ENCODE results near the gene USP2.

The USP2 gene

GRCh38 chr11:119374632-119375336 lies 6.7 kb downstream of the USP2 start:
- ChIA-PET CTCF (interaction anchor here (0.5 to 3.5 kb wide), 14 partner anchors 10 to 643 kb away, joined by 3 to 21 read pairs (median 4); no protein-coding TSS in a partner anchor), POLR2A (interaction anchor here (0.9 to 1.6 kb wide), 3 partner anchors 37 to 58 kb away, joined by 3 to 5 read pairs (median 4); partner anchors contain the start of gene MCAM)
- TF ChIP-seq CTBP1 (IDR thresholded peaks at IDR 0.05; ENCODE audit: borderline replicate concordance), result no peak
- TF ChIP-seq TARDBP (IDR thresholded peaks at IDR 0.05), result no peak
- no peak for TF ChIP-seq ZNF384 (IDR thresholded peaks at IDR 0.05)
- no peak for TF ChIP-seq L3MBTL2 (conservative IDR thresholded peaks at IDR 0.05)
- TF ChIP-seq LEF1 (IDR thresholded peaks at IDR 0.05; ENCODE audit: borderline replicate concordance), result no peak
- no peak for TF ChIP-seq PKNOX1 (IDR thresholded peaks at IDR 0.05)
- TF ChIP-seq FOXA1 (IDR thresholded peaks at IDR 0.05), result no peak
- no peak for TF ChIP-seq ARNT (IDR thresholded peaks at IDR 0.05)
- no peak for DNase-seq (ENCODE audit: extremely low spot score)

DNA sequence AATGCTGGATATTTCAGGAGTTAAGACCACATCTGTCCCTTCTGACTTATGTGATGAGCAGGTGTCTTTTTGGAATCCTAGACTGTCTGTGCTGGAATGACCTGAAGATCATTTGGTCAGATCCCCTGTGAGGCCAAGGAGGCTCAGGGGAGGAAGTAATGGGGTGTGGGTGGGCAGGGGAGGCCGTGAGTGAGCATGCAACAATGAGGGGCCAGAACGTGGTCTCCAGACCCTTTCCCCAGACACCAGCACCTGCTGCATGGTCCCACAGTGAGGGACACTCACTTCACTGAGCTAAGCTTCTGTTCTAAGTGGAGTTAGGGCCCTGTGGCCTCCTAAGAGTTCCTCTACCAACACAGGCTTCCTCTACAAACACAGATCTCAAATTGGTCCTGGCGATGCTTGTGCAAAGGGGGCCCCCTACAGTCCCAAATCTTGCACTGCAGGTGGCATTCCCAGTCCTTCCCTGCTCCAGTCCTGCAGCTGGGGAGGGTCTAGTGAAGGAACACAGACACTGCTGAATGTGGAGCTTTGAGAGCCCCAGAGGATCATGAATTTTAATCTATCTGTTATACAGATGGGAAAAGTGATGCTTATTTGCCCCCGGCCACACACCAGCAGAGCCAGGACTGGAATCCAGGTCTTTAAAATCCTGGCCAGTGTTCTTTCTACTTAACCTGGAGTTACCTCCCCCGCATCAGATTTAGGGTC lies 7.4 kb downstream of the USP2 start:
- peak; percentile 78 for DNase-seq (ENCODE audit: extremely low spot score)
- ChIA-PET CTCF (interaction anchor here (0.5 to 3.5 kb wide), 12 partner anchors 9 to 223 kb away, joined by 3 to 21 read pairs (median 4); no protein-coding TSS in a partner anchor), POLR2A (interaction anchor here (0.9 to 1.6 kb wide), 3 partner anchors 36 to 57 kb away, joined by 3 to 5 read pairs (median 4); partner anchors contain the start of gene MCAM)
- no peak for TF ChIP-seq ARNT (IDR thresholded peaks at IDR 0.05)

GRCh38 chr11:119373059-119373920 lies 8.2 kb downstream of the USP2 start:
- CTCF ChIA-PET, result interaction anchor here (1.2 to 3.5 kb wide), 8 partner anchors 9 to 103 kb away, joined by 3 to 21 read pairs (median 4); no protein-coding TSS in a partner anchor
- TF ChIP-seq FOXM1 (IDR thresholded peaks at IDR 0.05; ENCODE audit: borderline replicate concordance), result no peak
- TF ChIP-seq FOXK2 (IDR thresholded peaks at IDR 0.05), result no peak
- TF ChIP-seq BHLHE40 (IDR thresholded peaks at IDR 0.05; ENCODE audit: borderline replicate concordance), result no peak
- no peak for TF ChIP-seq TARDBP (IDR thresholded peaks at IDR 0.05)
- no peak for TF ChIP-seq LEF1 (IDR thresholded peaks at IDR 0.05; ENCODE audit: borderline replicate concordance)
- no peak for TF ChIP-seq SP1 (IDR thresholded peaks at IDR 0.05)
- TF ChIP-seq PKNOX1 (IDR thresholded peaks at IDR 0.05), result no peak
- no peak for TF ChIP-seq FOXA1 (IDR thresholded peaks at IDR 0.05)
- no peak for TF ChIP-seq NFRKB (IDR thresholded peaks at IDR 0.05)
- TF ChIP-seq CTBP1 (IDR thresholded peaks at IDR 0.05; ENCODE audit: borderline replicate concordance), result no peak
- no peak for TF ChIP-seq SUZ12 (IDR thresholded peaks at IDR 0.05)
- no peak for TF ChIP-seq ELF4 (IDR thresholded peaks at IDR 0.05)
- TF ChIP-seq ARNT (IDR thresholded peaks at IDR 0.05), result no peak
- TF ChIP-seq L3MBTL2 (conservative IDR thresholded peaks at IDR 0.05), result no peak
- TF ChIP-seq HDGF (IDR thresholded peaks at IDR 0.05; ENCODE audit: borderline replicate concordance), result no peak
- TF ChIP-seq ZNF384 (IDR thresholded peaks at IDR 0.05), result no peak
- DNase-seq (ENCODE audit: extremely low spot score), result no peak
- POLR2A ChIA-PET, result interaction anchor here (1.1 to 1.6 kb wide), 2 partner anchors 35 to 49 kb away, joined by 4 to 5 read pairs; no protein-coding TSS in a partner anchor

- TF ChIP-seq LEF1 (IDR thresholded peaks at IDR 0.05; ENCODE audit: borderline replicate concordance) (no peak), CTBP1 (IDR thresholded peaks at IDR 0.05; ENCODE audit: borderline replicate concordance) (no peak), FOXM1 (IDR thresholded peaks at IDR 0.05; ENCODE audit: borderline replicate concordance) (no peak), PKNOX1 (IDR thresholded peaks at IDR 0.05) (no peak), ARNT (IDR thresholded peaks at IDR 0.05) (no peak), SUZ12 (IDR thresholded peaks at IDR 0.05) (no peak), ZNF384 (IDR thresholded peaks at IDR 0.05) (no peak), TARDBP (IDR thresholded peaks at IDR 0.05) (no peak), ELF4 (IDR thresholded peaks at IDR 0.05) (no peak), SP1 (IDR thresholded peaks at IDR 0.05) (no peak), FOXK2 (IDR thresholded peaks at IDR 0.05) (no peak), FOXA1 (IDR thresholded peaks at IDR 0.05) (no peak), L3MBTL2 (conservative IDR thresholded peaks at IDR 0.05) (no peak), HDGF (IDR thresholded peaks at IDR 0.05; ENCODE audit: borderline replicate concordance) (no peak), NFRKB (IDR thresholded peaks at IDR 0.05) (no peak), BHLHE40 (IDR thresholded peaks at IDR 0.05; ENCODE audit: borderline replicate concordance) (no peak)
- ChIA-PET POLR2A (no interaction called here), CTCF (no interaction called here)
- no peak for DNase-seq (ENCODE audit: extremely low spot score)
These were observed 9.0 kb downstream of the USP2 start for GRCh38 chr11:119372260-119373058.

DNA sequence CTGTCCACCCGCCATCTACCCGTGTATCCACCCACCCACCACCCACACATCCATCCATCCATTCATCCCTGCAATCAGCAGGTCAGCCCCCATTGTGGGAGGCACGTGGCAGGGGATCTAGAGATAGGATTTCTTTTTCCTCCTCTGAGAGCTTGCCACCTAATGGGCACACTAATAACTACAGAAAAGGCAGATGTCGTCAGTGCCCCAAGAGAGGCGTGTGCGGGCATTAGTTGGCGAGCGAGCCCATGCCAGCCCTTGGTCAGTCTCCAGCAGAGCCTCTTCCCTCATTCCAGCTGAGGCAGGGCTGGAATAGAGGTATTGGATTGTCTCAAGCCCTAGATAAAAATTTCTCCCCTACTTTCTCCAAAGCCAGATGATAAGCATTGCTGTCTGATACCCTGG lies 9.7 kb downstream of the USP2 start:
- CTCF ChIA-PET, result no interaction called here
- DNase-seq (ENCODE audit: extremely low spot score), result no peak
- TF ChIP-seq BHLHE40 (IDR thresholded peaks at IDR 0.05; ENCODE audit: borderline replicate concordance), result no peak
- TF ChIP-seq LEF1 (IDR thresholded peaks at IDR 0.05; ENCODE audit: borderline replicate concordance), result no peak
- no peak for TF ChIP-seq L3MBTL2 (conservative IDR thresholded peaks at IDR 0.05)
- no peak for TF ChIP-seq HDGF (IDR thresholded peaks at IDR 0.05; ENCODE audit: borderline replicate concordance)
- no peak for TF ChIP-seq SUZ12 (IDR thresholded peaks at IDR 0.05)
- TF ChIP-seq NFRKB (IDR thresholded peaks at IDR 0.05), result no peak
- no peak for TF ChIP-seq ARNT (IDR thresholded peaks at IDR 0.05)
- no peak for TF ChIP-seq PKNOX1 (IDR thresholded peaks at IDR 0.05)
- TF ChIP-seq ELF4 (IDR thresholded peaks at IDR 0.05), result no peak
- no peak for TF ChIP-seq SP1 (IDR thresholded peaks at IDR 0.05)
- TF ChIP-seq FOXK2 (IDR thresholded peaks at IDR 0.05), result no peak
- TF ChIP-seq FOXA1 (IDR thresholded peaks at IDR 0.05), result no peak
- no peak for TF ChIP-seq FOXM1 (IDR thresholded peaks at IDR 0.05; ENCODE audit: borderline replicate concordance)
- TF ChIP-seq TARDBP (IDR thresholded peaks at IDR 0.05), result no peak
- no peak for TF ChIP-seq CTBP1 (IDR thresholded peaks at IDR 0.05; ENCODE audit: borderline replicate concordance)
- no peak for TF ChIP-seq ZNF384 (IDR thresholded peaks at IDR 0.05)
- POLR2A ChIA-PET, result no interaction called here
